ENCODE measurements around the gene CHMP1A.

CHMP1A gene

GRCh38 chr16:89661215-89661614, 3.7 kb upstream of the CHMP1A start:
- TF ChIP-seq CTCF (IDR thresholded peaks at IDR 0.05; ENCODE audit: borderline replicate concordance, insufficient read depth, low read depth, low read length) = no peak
- H3K4me3 ChIP-seq (ENCODE audit: low read depth, low read length) = no peak overlapping the region

- no peak for TF ChIP-seq CTCF (IDR thresholded peaks at IDR 0.05; ENCODE audit: borderline replicate concordance, insufficient read depth, low read depth, low read length)
- no peak overlapping the region for H3K4me3 ChIP-seq (ENCODE audit: low read depth, low read length)
Observed at GRCh38 chr16:89660146-89660545, 2.6 kb upstream of the CHMP1A start.

- no peak for TF ChIP-seq CTCF (IDR thresholded peaks at IDR 0.05; ENCODE audit: borderline replicate concordance, insufficient read depth, low read depth, low read length)
- peak overlapping the region; percentile 99 for H3K4me3 ChIP-seq (ENCODE audit: low read depth, low read length)
Observed at GRCh38 chr16:89658221-89658879, 842 bp upstream of the CHMP1A start.

GRCh38 chr16:89656435-89657121, 930 bp downstream of the CHMP1A start:
- no peak for TF ChIP-seq CTCF (IDR thresholded peaks at IDR 0.05; ENCODE audit: borderline replicate concordance, insufficient read depth, low read depth, low read length)
- H3K4me3 ChIP-seq (ENCODE audit: low read depth, low read length) = peak overlapping the region; percentile 99

DNA sequence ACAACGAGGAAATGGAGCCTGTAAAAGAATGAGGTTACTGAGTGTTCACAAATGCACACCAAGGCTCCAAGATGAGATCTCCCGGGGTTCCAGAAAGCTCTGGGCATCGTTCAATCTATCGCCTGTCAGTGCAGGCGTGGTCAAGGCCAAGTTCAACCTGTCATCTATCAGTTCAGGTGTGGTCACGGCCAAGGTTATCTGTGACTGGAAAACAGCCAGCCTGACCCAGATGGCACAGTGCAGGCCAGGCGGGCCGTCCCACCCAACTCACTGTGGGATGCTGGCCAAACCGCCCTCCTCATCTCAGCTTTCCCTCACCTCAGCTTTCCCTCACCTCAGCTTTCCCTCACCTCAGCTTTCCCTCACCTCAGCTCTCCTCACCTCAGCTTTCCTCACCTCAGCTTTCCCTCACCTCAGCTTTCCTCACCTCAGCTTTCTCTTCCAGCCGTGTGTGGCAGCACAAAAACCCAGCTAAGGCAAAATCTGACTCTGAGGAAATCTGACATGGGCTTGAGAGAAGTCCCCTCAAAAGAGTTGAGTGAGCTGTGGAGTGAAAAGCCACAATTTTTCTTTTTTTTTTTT, 2.4 kb downstream of the CHMP1A start:
- H3K4me3 ChIP-seq (ENCODE audit: low read depth, low read length) = no peak overlapping the region
- TF ChIP-seq CTCF (IDR thresholded peaks at IDR 0.05; ENCODE audit: borderline replicate concordance, insufficient read depth, low read depth, low read length) = no peak

- TF ChIP-seq CTCF (IDR thresholded peaks at IDR 0.05; ENCODE audit: borderline replicate concordance, insufficient read depth, low read depth, low read length) = no peak
- no peak overlapping the region for H3K4me3 ChIP-seq (ENCODE audit: low read depth, low read length)
Observed at GRCh38 chr16:89653656-89654295, 3.7 kb downstream of the CHMP1A start.
